ENCODE results near the gene DPYSL4.

DNA sequence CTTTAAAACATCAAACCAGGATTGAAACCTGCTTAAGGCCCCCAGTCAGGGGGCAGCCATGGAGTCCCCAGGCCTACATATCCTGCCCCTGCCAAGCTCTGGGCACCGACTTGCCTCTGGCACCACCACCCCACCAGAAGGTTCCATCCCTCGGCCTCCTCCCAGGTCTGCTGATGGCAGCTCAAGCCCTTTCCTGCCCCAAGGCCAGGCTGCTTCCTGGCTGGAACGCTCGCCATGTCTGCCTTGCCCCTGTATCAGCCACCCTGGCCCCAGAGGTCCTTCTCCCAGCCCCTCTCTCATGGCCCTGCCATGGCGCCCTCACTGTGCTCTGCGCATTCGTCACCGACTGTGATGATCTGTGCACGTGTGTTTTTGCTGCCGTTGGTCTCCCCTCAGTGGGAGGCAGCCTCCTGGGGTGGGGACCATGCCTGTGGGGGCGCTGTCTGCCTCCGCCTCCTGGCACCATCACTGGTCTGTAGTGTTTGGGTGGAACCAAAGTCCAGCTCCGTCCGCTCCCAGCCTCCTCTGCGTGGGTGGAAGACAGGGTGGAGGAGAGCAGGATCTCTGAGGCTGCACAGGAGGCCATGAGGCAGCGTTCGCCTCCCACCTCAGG is 3.2 kb downstream of the DPYSL4 start:
- TF ChIP-seq ARNT2 (CRISPR knock-in tag; IDR thresholded peaks at IDR 0.05; ENCODE audit: low read depth) (no peak), HDAC6 (IDR thresholded peaks at IDR 0.05; ENCODE audit: low read depth, low read length) (no peak), MZF1 (CRISPR knock-in tag; IDR thresholded peaks at IDR 0.05; ENCODE audit: borderline replicate concordance) (no peak), KDM5A (IDR thresholded peaks at IDR 0.05; ENCODE audit: borderline replicate concordance, low read length) (no peak), RFX5 (IDR thresholded peaks at IDR 0.05; ENCODE audit: low read depth, low read length) (no peak), ZFX (CRISPR knock-in tag; IDR thresholded peaks at IDR 0.05; ENCODE audit: low read depth) (no peak), POLR2AphosphoS5 (IDR thresholded peaks at IDR 0.05; ENCODE audit: low read depth, low read length) (no peak), NPAS2 (CRISPR knock-in tag; IDR thresholded peaks at IDR 0.05; ENCODE audit: borderline replicate concordance) (no peak), NBN (conservative IDR thresholded peaks at IDR 0.05) (no peak)
- TF ChIP-seq, protein P1, sequence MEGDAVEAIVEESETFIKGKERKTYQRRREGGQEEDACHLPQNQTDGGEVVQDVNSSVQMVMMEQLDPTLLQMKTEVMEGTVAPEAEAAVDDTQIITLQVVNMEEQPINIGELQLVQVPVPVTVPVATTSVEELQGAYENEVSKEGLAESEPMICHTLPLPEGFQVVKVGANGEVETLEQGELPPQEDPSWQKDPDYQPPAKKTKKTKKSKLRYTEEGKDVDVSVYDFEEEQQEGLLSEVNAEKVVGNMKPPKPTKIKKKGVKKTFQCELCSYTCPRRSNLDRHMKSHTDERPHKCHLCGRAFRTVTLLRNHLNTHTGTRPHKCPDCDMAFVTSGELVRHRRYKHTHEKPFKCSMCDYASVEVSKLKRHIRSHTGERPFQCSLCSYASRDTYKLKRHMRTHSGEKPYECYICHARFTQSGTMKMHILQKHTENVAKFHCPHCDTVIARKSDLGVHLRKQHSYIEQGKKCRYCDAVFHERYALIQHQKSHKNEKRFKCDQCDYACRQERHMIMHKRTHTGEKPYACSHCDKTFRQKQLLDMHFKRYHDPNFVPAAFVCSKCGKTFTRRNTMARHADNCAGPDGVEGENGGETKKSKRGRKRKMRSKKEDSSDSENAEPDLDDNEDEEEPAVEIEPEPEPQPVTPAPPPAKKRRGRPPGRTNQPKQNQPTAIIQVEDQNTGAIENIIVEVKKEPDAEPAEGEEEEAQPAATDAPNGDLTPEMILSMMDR (CRISPR knock-in tag; IDR thresholded peaks at IDR 0.05), result peak; percentile 38
- TF ChIP-seq, protein P2, sequence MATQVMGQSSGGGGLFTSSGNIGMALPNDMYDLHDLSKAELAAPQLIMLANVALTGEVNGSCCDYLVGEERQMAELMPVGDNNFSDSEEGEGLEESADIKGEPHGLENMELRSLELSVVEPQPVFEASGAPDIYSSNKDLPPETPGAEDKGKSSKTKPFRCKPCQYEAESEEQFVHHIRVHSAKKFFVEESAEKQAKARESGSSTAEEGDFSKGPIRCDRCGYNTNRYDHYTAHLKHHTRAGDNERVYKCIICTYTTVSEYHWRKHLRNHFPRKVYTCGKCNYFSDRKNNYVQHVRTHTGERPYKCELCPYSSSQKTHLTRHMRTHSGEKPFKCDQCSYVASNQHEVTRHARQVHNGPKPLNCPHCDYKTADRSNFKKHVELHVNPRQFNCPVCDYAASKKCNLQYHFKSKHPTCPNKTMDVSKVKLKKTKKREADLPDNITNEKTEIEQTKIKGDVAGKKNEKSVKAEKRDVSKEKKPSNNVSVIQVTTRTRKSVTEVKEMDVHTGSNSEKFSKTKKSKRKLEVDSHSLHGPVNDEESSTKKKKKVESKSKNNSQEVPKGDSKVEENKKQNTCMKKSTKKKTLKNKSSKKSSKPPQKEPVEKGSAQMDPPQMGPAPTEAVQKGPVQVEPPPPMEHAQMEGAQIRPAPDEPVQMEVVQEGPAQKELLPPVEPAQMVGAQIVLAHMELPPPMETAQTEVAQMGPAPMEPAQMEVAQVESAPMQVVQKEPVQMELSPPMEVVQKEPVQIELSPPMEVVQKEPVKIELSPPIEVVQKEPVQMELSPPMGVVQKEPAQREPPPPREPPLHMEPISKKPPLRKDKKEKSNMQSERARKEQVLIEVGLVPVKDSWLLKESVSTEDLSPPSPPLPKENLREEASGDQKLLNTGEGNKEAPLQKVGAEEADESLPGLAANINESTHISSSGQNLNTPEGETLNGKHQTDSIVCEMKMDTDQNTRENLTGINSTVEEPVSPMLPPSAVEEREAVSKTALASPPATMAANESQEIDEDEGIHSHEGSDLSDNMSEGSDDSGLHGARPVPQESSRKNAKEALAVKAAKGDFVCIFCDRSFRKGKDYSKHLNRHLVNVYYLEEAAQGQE (IDR thresholded peaks at IDR 0.05; ENCODE audit: borderline replicate concordance in 1 of 2, low read depth in 1 of 2, low read length in 2 of 2), result no peak
